OCI-LY3 (cell line): ENCODE measurements around the gene SERINC1.

Experiments
- H2AFZ ChIP-seq: fragments of 200-600, 300-600 bp; shearing (Covaris generic); 2 replicates; pipeline ENCODE4 v1.6.0; 2014; ENCODE audit warnings: antibody characterized with exemption, low read depth, low read length
- H3K27ac ChIP-seq: fragments of 200-600, 300-600 bp; sonication (generic); 2 replicates; pipeline ENCODE4 v1.5.1; 2014; ENCODE audit warnings: mild to moderate bottlenecking, low read length, moderate library complexity, mixed read lengths
- H3K27me3 ChIP-seq: fragments of 200-600, 300-600 bp; sonication (generic); 2 replicates; pipeline ENCODE4 v1.6.1; 2014; ENCODE audit warnings: low read depth, low read length, mixed read lengths
- H3K36me3 ChIP-seq: fragments of 200-600, 300-600 bp; sonication (generic); replicated peaks from 2 replicates; pipeline ENCODE3; 2014; ENCODE audit warnings: low read depth, low read length, mixed read lengths
- H3K4me1 ChIP-seq: fragments of 300-600, 200-600 bp; sonication (generic); 2 replicates; pipeline ENCODE4 v1.6.1; 2014; ENCODE audit warnings: low read length, mixed read lengths
- H3K4me2 ChIP-seq: fragments of 200-600, 300-600 bp; sonication (generic); 2 replicates; pipeline ENCODE4 v1.6.1; 2014; ENCODE audit warnings: low read length, mixed read lengths
- H3K4me3 ChIP-seq: fragments of 300-600, 200-600 bp; sonication (generic); 2 replicates; pipeline ENCODE4 v1.5.1; 2014; ENCODE audit warnings: antibody characterized with exemption, mild to moderate bottlenecking, low read length, moderate library complexity
- H3K79me2 ChIP-seq: fragments of 300-600, 200-600 bp; shearing (Covaris generic); 2 replicates; pipeline ENCODE4 v1.6.1; 2014; ENCODE audit warnings: mild to moderate bottlenecking, low read length, mixed read lengths
- H3K9ac ChIP-seq: fragments of 300-600, 200-600 bp; shearing (Covaris generic); 2 replicates; pipeline ENCODE4 v1.6.0; 2014; ENCODE audit warnings: mild to moderate bottlenecking, low read length, moderate library complexity
- H3K9me3 ChIP-seq: fragments of 200-600, 300-600 bp; shearing (Covaris generic); 2 replicates; pipeline ENCODE4 v1.6.1; 2014; ENCODE audit warnings: low read length, mixed read lengths; ENCODE audit not compliant: insufficient read depth
- H4K20me1 ChIP-seq: fragments of 200-600, 300-600 bp; sonication (generic); 2 replicates; pipeline ENCODE4 v1.6.1; 2016; ENCODE audit warnings: low read length, mixed read lengths; ENCODE audit not compliant: insufficient read depth
- EZH2phosphoT487 ChIP-seq: fragments of 200-600 bp; shearing (Covaris generic); IDR thresholded peaks from 2 replicates; pipeline ENCODE4 v1.6.1; 2018; ENCODE audit warnings: antibody characterized with exemption, mixed run types, low read depth
- TF ChIP-seq, protein P1 (sequence below): fragments of 200-600, 300-600 bp; sonication (generic); IDR thresholded peaks from 2 replicates; pipeline ENCODE4 v1.5.1; 2014; ENCODE audit warnings: antibody characterized with exemption, low read length, low read depth

SERINC1 gene

DNA sequence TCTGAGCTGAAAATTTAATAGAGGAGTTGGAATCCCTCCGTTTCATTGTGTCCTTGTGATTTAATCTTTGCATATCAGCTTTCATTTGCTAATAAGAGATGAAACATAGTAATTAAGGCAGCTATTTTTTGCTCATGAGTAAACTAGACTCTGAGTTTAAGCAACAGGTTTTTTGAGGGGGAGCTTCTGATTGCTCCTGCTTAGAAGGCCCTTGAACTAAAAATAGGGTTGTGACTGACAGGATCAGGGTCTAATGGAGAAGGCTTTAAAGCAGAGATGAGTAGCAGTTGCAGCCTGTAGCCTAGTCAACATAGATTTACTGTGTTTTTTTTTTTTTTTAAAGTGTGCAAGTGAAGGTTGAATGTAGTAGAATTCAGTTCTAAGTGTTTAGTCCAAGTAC is 54.8 kb downstream of the SERINC1 start:
- no peaks in the 10 kb centered on the region for H3K4me1 ChIP-seq
- TF ChIP-seq EZH2phosphoT487 = no peak
- TF ChIP-seq, protein P1, sequence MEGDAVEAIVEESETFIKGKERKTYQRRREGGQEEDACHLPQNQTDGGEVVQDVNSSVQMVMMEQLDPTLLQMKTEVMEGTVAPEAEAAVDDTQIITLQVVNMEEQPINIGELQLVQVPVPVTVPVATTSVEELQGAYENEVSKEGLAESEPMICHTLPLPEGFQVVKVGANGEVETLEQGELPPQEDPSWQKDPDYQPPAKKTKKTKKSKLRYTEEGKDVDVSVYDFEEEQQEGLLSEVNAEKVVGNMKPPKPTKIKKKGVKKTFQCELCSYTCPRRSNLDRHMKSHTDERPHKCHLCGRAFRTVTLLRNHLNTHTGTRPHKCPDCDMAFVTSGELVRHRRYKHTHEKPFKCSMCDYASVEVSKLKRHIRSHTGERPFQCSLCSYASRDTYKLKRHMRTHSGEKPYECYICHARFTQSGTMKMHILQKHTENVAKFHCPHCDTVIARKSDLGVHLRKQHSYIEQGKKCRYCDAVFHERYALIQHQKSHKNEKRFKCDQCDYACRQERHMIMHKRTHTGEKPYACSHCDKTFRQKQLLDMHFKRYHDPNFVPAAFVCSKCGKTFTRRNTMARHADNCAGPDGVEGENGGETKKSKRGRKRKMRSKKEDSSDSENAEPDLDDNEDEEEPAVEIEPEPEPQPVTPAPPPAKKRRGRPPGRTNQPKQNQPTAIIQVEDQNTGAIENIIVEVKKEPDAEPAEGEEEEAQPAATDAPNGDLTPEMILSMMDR = no peak
- no peak overlapping the region for H2AFZ ChIP-seq
- no peak overlapping the region for H3K4me2 ChIP-seq
- H3K79me2 ChIP-seq = peaks cover 5% of the 10 kb centered on the region
- no peak overlapping the region for H3K27ac ChIP-seq
- H3K9me3 ChIP-seq = no peaks in the 10 kb centered on the region
- H3K36me3 ChIP-seq = peaks cover 8% of the 10 kb centered on the region
- no peak overlapping the region for H3K4me3 ChIP-seq
- no peak overlapping the region for H3K9ac ChIP-seq
- no peaks in the 10 kb centered on the region for H4K20me1 ChIP-seq
- H3K27me3 ChIP-seq = no peaks in the 10 kb centered on the region

DNA sequence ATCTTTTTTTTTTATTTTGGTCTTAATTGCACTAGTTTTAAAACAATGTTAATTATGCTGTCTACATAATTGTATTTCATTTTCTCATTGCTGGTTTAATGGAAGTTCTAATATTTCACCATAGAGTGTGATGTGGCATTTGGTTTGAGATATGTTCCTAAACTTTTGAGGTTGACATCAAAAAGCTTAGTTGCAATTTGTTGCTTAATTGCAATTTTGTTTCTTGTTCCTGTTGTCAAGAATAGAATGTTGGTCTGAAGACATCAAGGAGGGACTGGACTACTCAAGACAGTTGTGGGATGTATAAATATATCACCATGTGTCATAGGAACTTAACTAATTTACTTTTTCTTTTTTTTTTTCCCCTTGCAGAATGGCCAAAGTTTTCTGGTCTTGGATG is 59.6 kb downstream of the SERINC1 start:
- no peaks in the 10 kb centered on the region for H3K9me3 ChIP-seq
- no peaks in the 10 kb centered on the region for H3K4me1 ChIP-seq
- no peak overlapping the region for H3K9ac ChIP-seq
- peaks cover 15% of the 10 kb centered on the region for H4K20me1 ChIP-seq
- TF ChIP-seq EZH2phosphoT487 = no peak
- TF ChIP-seq, protein P1 = no peak
- H3K27me3 ChIP-seq = no peaks in the 10 kb centered on the region
- peaks cover 51% of the 10 kb centered on the region for H3K79me2 ChIP-seq
- H3K36me3 ChIP-seq = no peaks in the 10 kb centered on the region
- no peak overlapping the region for H3K4me3 ChIP-seq
- no peak overlapping the region for H3K4me2 ChIP-seq
- no peak overlapping the region for H3K27ac ChIP-seq
- no peak overlapping the region for H2AFZ ChIP-seq

DNA sequence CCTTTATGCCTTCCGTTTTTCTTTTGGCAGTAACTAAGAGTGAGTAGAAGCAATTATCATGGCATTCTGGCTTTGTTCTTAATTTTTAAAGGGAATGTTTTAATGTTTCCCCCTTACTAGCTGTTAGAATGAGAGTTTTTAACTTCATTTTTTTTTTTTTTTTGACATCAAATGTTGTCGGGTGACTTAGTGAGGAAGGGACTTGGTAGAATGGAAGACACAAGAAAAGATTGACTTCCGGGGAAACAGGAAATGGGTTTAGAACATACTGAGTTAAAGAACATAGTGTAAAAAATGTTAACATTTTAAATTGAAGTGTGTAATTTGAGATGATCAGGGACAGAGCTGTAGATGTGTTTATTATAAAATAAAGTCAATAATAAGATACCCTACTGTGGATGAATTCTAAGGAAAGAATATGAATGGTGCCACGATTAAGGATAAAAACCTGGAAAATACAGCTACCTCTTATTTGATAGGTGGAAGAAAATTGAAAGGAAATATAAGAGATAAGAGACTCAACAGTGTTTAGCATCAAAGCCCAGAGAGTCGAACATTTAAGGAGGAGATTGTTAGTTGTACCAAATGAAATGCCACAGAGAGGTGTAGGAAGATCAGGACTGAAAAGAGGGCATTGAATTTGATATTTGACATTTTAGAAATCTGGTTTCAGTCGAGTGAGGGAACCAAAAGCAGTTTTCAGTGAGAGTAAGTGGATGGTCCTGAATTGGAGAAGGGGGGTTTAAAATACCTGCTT is 62.7 kb downstream of the SERINC1 start:
- Histone ChIP-seq H3K4me2 (no peak overlapping the region), H3K4me3 (no peak overlapping the region), H3K36me3 (no peaks in the 10 kb centered on the region), H3K27me3 (no peaks in the 10 kb centered on the region), H3K4me1 (no peaks in the 10 kb centered on the region), H2AFZ (no peak overlapping the region), H3K27ac (no peak overlapping the region), H3K9me3 (no peaks in the 10 kb centered on the region), H3K9ac (no peak overlapping the region), H4K20me1 (peaks cover 24% of the 10 kb centered on the region), H3K79me2 (peaks cover 81% of the 10 kb centered on the region)
- TF ChIP-seq EZH2phosphoT487 = no peak
- TF ChIP-seq, protein P1 = no peak

DNA sequence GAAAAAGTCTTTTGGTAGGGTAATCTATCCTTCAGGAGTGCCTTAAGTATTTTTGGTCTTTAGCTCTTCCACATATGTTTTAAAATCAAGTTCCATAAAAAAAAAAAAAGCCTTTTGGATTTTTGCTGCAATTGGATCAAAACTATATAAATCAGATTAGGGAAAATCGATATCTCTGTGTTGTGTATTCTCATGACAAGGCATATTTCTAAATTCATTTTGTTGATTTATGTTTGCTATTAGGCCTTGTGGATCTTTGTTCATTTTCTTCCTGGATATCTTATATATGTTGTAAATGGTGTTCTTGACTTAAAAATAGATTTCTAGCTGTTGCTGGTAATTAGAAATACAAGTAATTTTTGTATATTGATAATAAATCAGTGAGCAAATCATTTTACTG is 63.4 kb downstream of the SERINC1 start:
- Histone ChIP-seq H3K4me1 (no peaks in the 10 kb centered on the region), H3K27ac (no peak overlapping the region), H3K36me3 (no peaks in the 10 kb centered on the region), H3K4me2 (no peak overlapping the region), H3K79me2 (peaks cover 87% of the 10 kb centered on the region), H3K9ac (no peak overlapping the region), H3K4me3 (no peak overlapping the region), H2AFZ (no peak overlapping the region), H4K20me1 (peaks cover 28% of the 10 kb centered on the region), H3K27me3 (no peaks in the 10 kb centered on the region), H3K9me3 (no peaks in the 10 kb centered on the region)
- no peak for TF ChIP-seq EZH2phosphoT487
